GM12874 (cell line): ENCODE measurements around the gene OR6B1.

Experiments
- TF ChIP-seq, protein P1 (sequence below): IDR thresholded peaks from 2 replicates; pipeline ENCODE4 v1.5.1; 2011; ENCODE audit warnings: low read depth, mild to moderate bottlenecking, control low read depth, low read length, moderate library complexity; ENCODE audit not compliant: insufficient read depth

Gene OR6B1

DNA sequence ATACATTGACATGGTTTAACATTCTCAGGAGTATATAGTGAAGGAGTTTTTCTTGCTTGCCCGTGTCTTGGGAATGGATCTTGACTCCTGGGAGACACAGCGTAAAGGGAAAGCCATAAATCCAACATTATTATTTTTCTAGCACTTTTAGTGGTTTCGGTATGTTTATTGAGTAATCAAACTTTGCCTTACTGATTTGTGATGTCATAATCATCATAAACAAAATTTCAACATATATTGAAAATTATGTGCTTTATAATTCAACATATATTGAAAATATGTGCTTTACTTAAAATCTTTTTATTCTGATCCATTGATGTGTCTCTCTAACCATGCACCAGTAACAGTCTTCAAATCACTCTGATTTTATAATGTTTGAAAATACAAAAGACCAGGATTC is 28.4 kb downstream of the OR6B1 start:
- TF ChIP-seq, protein P1, sequence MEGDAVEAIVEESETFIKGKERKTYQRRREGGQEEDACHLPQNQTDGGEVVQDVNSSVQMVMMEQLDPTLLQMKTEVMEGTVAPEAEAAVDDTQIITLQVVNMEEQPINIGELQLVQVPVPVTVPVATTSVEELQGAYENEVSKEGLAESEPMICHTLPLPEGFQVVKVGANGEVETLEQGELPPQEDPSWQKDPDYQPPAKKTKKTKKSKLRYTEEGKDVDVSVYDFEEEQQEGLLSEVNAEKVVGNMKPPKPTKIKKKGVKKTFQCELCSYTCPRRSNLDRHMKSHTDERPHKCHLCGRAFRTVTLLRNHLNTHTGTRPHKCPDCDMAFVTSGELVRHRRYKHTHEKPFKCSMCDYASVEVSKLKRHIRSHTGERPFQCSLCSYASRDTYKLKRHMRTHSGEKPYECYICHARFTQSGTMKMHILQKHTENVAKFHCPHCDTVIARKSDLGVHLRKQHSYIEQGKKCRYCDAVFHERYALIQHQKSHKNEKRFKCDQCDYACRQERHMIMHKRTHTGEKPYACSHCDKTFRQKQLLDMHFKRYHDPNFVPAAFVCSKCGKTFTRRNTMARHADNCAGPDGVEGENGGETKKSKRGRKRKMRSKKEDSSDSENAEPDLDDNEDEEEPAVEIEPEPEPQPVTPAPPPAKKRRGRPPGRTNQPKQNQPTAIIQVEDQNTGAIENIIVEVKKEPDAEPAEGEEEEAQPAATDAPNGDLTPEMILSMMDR = no peak

DNA sequence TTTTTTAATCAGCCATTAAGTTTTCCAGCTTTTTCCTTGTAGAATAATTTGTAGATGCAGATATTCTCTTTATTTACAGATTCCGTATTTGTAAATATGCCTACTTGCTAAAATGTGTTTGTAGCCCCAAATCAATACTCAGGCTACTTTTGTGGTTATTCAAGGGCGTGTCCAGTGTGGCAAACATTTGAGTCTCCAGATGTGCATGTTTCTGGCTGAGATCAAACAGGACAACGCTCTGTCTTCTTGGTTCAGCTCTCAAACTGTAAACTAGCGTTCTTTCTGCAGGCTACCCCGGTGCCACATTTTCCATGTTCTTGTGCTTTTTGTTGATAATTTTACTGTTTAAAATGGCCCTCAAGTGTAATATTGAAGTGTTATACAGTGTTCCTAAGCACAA is 32.4 kb downstream of the OR6B1 start:
- TF ChIP-seq, protein P1 = no peak

DNA sequence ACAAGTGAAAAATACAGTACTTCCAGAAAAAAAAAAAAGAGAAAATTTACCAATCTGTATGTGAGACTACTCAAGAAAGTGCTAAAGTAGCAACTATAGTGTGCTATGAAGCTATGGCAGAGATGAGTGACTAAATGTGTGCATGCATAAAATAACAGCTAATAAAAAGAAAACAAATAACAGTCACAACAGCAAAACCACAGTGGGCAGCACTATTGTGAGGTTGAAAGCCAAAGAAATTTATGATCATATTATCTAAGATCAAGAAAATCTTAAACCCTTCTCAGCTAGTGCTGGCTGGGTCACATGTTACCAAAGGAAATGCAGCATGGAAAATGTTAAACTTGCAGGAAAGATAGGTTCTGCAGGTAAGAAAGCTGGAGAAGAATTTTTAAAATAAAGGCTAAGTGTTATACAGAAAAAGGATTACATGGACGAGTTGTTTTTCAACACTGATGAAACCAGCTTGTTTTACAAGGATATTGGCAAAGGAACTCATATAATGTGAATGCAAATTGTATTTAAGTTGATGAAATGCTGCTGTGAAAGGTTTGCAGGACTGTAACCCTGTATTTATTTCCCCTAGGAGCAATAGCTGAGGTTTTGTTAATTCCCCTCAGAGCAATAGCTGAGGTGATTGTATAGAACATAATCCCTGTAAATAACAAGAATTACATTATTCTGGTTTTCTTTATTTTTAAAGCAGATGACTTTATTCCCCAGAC is 33.0 kb downstream of the OR6B1 start:
- TF ChIP-seq, protein P1 = no peak

DNA sequence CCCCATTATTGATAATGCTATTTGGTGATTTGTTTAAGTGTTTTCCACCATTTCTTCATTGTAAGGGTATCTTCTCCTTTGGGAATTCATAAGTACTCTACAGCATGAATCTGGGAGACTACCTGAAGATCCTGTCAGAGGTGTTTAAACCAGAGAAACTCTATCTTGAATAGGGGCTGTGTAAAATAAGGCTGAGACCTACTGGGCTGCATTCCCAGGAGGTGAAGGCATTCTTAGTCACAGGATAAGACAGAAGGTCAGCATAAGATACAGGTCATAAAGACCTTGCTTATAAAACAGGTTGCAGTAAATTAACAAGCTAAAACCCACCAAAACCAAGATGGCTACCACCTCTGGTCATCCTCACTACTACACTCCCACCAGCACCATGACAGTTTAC is 35.3 kb downstream of the OR6B1 start:
- TF ChIP-seq, protein P1 = no peak

DNA sequence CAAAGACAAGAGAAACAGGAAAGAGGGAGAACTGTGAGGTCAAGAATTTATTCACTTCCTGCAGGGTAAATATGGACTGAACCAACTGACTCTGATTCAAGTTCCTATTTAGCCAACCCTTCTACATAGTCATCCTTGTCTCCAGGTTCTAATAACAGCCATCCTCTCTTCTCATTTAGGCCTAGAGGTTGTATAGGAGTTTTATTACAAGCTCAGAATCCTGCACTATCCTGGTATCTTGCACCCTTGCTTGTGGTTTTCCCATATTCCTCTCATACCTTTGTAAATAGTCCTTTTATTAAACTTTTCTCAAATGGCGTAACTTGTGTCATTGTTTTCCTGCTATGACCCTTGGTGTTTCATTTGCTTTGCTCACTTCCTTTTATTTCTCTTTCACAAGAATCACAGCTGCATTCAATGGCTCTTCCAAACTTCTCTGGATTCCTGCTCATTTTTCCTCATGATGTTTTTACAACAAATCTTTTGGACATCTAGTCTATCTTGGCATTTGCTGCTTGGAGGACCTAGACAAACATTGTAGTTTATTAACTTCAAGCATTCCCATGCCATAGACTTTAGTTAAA is 36.3 kb downstream of the OR6B1 start:
- TF ChIP-seq, protein P1 = no peak

DNA sequence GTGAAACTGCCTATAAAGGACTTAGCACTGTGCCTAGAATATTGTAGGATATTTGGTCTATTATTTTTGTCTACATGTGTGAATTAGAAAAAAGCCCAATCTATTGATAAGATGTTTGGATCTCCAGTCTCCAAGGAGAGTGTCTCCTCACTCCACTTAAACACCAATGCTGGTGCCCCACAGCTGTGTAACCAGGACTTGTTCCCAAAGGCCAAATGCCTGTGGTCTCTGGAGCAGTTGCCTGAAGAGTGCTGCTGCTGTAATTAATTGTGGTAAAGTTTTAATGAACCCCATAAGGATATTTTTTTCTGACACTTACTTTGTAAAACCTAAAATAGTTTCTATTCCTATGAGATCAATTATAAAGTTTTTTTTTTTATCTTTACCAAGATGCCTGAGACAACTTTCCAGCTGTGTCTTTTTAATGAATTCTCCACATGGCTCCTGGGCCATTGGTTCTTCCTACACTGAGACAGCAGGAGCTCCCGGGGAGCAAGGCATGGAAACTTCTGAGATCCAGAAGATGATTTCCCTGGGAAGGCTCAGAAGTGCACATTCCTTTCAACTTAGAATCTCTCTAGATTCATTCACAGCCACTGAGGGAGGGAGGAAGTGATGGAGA is 37.4 kb downstream of the OR6B1 start:
- TF ChIP-seq, protein P1 = no peak

DNA sequence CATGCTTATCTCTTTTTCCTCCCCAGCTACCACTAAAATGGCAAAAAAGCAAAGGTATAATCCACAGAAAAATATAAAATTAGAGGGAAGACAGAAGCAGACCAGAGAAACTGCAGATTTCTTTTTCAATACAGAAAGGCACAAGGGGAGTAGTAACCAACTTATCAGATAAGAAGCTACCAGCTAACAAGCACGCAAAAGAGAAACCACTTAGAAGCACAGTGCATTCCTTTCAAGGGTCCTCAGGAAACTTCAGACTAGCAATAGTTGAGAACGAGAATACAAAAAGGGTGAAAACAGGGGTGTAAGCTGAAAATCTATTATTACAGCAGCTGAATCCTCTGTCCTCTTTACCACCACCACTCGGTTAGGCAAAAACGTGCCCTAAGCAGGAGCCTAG is 38.8 kb downstream of the OR6B1 start:
- TF ChIP-seq, protein P1 = no peak
